K562 (cell line): Measurements from ENCODE around the gene LRRFIP2. TPM values are rescaled to one million over a fixed set of nuclear protein-coding genes. Genes with fewer than 3 reads are reported as not detected.

Experiments used
- ATAC-seq: fragments of 200-7000 bp; cut with Tn5 transposase; 3 replicates; pipeline ENCODE4 v1.9.1; 2020; ENCODE audit warnings: moderate library complexity
- BruUV-seq: library from RNA; stranded (reverse); fragments of 400-500 nt; replicated peaks from 2 replicates; lab custom pipeline; 2021; lab: Mats Ljungman, UMichigan
- CTCF ChIA-PET: fragments of 300-600 bp; formaldehyde crosslinking; extraction: SDS; loops from one replicate; lab custom pipeline; 2021; ENCODE audit warnings: low intra/inter-chr PET ratio; lab: Yijun Ruan, JAX
- POLR2A ChIA-PET: fragments of 300-600, 350-650 bp; sonication (Branson Sonifier 250); formaldehyde crosslinking; extraction: SDS; loops from one replicate; lab custom pipeline; 2021; ENCODE audit warnings: antibody characterized with exemption, inconsistent platforms; lab: Yijun Ruan, JAX
- DNase-seq, 4 experiments: peaks; one replicate each; pipeline versions ENCODE4 v3.0.0 to v3.0.0-alpha.2; 2011 to 2018; ENCODE audit warnings: low spot score in 3 of 4, mixed read lengths in 3 of 4; ENCODE audit errors: extremely low read depth in 1 of 4
- FAIRE-seq: peaks from 2 replicates; lab custom pipeline; 2011; peaks lifted over from hg19 to GRCh38; lab: Jason Lieb, UNC
- H2AFZ ChIP-seq: 2 replicates; pipeline ENCODE4 v1.6.0; 2011; ENCODE audit warnings: low read depth, low read length, control low read depth, inconsistent platforms
- H3K27ac ChIP-seq: fragments of 200-600 bp; 3 replicates; pipeline ENCODE4 v1.8.0; 2011; ENCODE audit warnings: low read depth, mild to moderate bottlenecking, control low read depth, inconsistent platforms, low read length, moderate library complexity, mixed read lengths; ENCODE audit errors: extremely low read depth
- H3K27me3 ChIP-seq, 2 experiments: fragments of 300-600 bp in 1 of 2; 2 replicates in 1 of 2; 3 replicates in 1 of 2; pipeline versions ENCODE4 v1.6.0 to v1.8.0; 2011; ENCODE audit warnings: inconsistent platforms in 2 of 2, low read length in 2 of 2, mild to moderate bottlenecking in 1 of 2, mixed read lengths in 1 of 2, moderate library complexity in 1 of 2; ENCODE audit not compliant: control insufficient read depth in 2 of 2, insufficient read depth in 2 of 2
- H3K36me3 ChIP-seq: fragments of 300-600 bp; 3 replicates; pipeline ENCODE4 v1.8.0; 2011; ENCODE audit warnings: mild to moderate bottlenecking, low read length, inconsistent platforms; ENCODE audit not compliant: control insufficient read depth, insufficient read depth
- H3K4me1 ChIP-seq, 2 experiments: fragments of 200-600 bp in 1 of 2; replicated peaks in 1 of 2; 2 replicates in 1 of 2; 3 replicates in 1 of 2; pipeline versions ENCODE4 v1.5.1 to v1.8.0; 2011; ENCODE audit warnings: inconsistent platforms in 2 of 2, low read length in 2 of 2, mild to moderate bottlenecking in 1 of 2, mixed read lengths in 1 of 2, moderate library complexity in 1 of 2; ENCODE audit not compliant: control insufficient read depth in 2 of 2, insufficient read depth in 2 of 2
- H3K4me2 ChIP-seq: 2 replicates; pipeline ENCODE4 v1.6.1; 2011; ENCODE audit warnings: low read length, control low read depth, inconsistent platforms, mixed read lengths; ENCODE audit not compliant: insufficient read depth
- H3K4me3 ChIP-seq: fragments of 200-600 bp; sonication (generic), shearing (Covaris generic); 2 replicates; pipeline ENCODE4 v1.5.1; 2016; ENCODE audit warnings: control low read depth, inconsistent platforms
- H3K79me2 ChIP-seq: fragments of 200-600 bp; 3 replicates; pipeline ENCODE4 v1.8.0; 2011; ENCODE audit warnings: low read length, inconsistent platforms; ENCODE audit not compliant: control insufficient read depth, insufficient read depth
- H3K9ac ChIP-seq, 2 experiments: 2 replicates each; pipeline versions ENCODE4 v1.6.0 to v1.6.1; 2011; ENCODE audit warnings: low read depth in 2 of 2, low read length in 2 of 2, control low read depth in 1 of 2, inconsistent platforms in 1 of 2, mild to moderate bottlenecking in 1 of 2, mixed read lengths in 1 of 2; ENCODE audit not compliant: insufficient read depth in 1 of 2
- H3K9me1 ChIP-seq: one replicate; pipeline ENCODE4 v1.6.0; 2011; ENCODE audit warnings: inconsistent platforms, mild to moderate bottlenecking, low read length, moderate library complexity; ENCODE audit not compliant: control insufficient read depth, insufficient read depth
- H3K9me3 ChIP-seq: replicated peaks from 2 replicates; pipeline ENCODE4 v1.5.1; 2011; ENCODE audit warnings: low read depth, low read length, inconsistent platforms; ENCODE audit not compliant: control insufficient read depth, insufficient read depth
- H4K20me1 ChIP-seq: replicated peaks from 2 replicates; pipeline ENCODE4 v1.6.1; 2011; ENCODE audit warnings: low read length, inconsistent platforms, mixed read lengths; ENCODE audit not compliant: control insufficient read depth, insufficient read depth
- ESRRB ChIP-seq: fragments of 250-450 bp; sonication (Bioruptor Pico); IDR thresholded peaks from 2 replicates; pipeline ENCODE4 v1.5.0; 2020; ENCODE audit warnings: mild to moderate bottlenecking, moderate library complexity, borderline replicate concordance
- FOXM1 ChIP-seq, 2 experiments: fragments of 450-650 bp in 1 of 2; sonication (generic) in 1 of 2; formaldehyde crosslinking in 1 of 2; IDR thresholded peaks; 2 replicates each; pipeline versions ENCODE4 v1.6.1 to v1.9.0; 2017 to 2022; ENCODE audit warnings: low read depth in 2 of 2, mild to moderate bottlenecking in 2 of 2, missing genetic modification reagents in 1 of 2, moderate library complexity in 1 of 2
- KDM5B ChIP-seq: fragments of 200-600 bp; sonication (generic); IDR thresholded peaks from 2 replicates; pipeline ENCODE4 v1.6.1; 2012; ENCODE audit warnings: low read depth, mild to moderate bottlenecking, moderate library complexity, low read length, control low read depth, inconsistent platforms; ENCODE audit not compliant: insufficient replicate concordance
- MAFF ChIP-seq: IDR thresholded peaks from 2 replicates; pipeline ENCODE4 v1.6.1; 2012; ENCODE audit warnings: low read length, improper control_type of control experiment
- MAZ ChIP-seq, 2 experiments: fragments of 450-650 bp in 1 of 2; sonication (generic) in 1 of 2; formaldehyde crosslinking; IDR thresholded peaks in 1 of 2; conservative IDR thresholded peaks in 1 of 2; 2 replicates each; pipeline versions ENCODE4 v1.4.0 to v1.5.0; 2020; ENCODE audit warnings: mild to moderate bottlenecking in 1 of 2, missing genetic modification reagents in 1 of 2
- SAP30 ChIP-seq: fragments of 200-600 bp; sonication (generic); IDR thresholded peaks from 2 replicates; pipeline ENCODE4 v1.6.1; 2012; ENCODE audit warnings: borderline replicate concordance, low read depth, mild to moderate bottlenecking, moderate library complexity, low read length, control low read depth, inconsistent platforms; ENCODE audit not compliant: insufficient read depth, poor library complexity, severe bottlenecking
- whole genome bisulfite sequencing: fragments of 100-300 bp; shearing (Covaris generic); methylation state at CpG from one replicate; pipeline ENCODE4 v1.1.6; 2016; ENCODE audit warnings: low coverage, mixed read lengths; ENCODE audit not compliant: insufficient coverage; ENCODE audit errors: missing lambda C conversion rate; 5-methylcytosine and 5-hydroxymethylcytosine counted together
- in situ Hi-C: fragments of 300-500 bp; cut with MboI; formaldehyde crosslinking; loops from 4 replicates; pipeline ENCODE4 v1.15.0; 2018; ENCODE audit warnings: inconsistent platforms, mixed read lengths
- intact Hi-C: fragments of 100-400 bp; cut with micrococcal nuclease; formaldehyde crosslinking; loops from 2 replicates; pipeline ENCODE4 v1.14.2; 2022
- polyA plus RNA-seq, 8 experiments: library from polyadenylated mRNA; depleted of rRNA in 4 of 8; stranded (reverse) in 5 of 8; unstranded in 3 of 8; fragments of >200 nt; fragmentation: Nextera tagmentation in 2 of 8; fragmentation: Illumina TruSeq in 1 of 8; extraction: Ambion mirVana in 2 of 8; extraction: Trizol in 1 of 8; gene quantifications; 2 replicates each; pipeline versions ENCODE4 v1.2.1 to v1.2.3, GENCODE V29; 2011 to 2014; ENCODE audit warnings: inconsistent platforms in 1 of 8, missing spikeins in 1 of 8
- total RNA-seq, 7 experiments: library from RNA; depleted of rRNA in 6 of 7; stranded (reverse); fragments of >200 nt in 6 of 7; fragmentation: Illumina TruSeq in 2 of 7; extraction: Trizol in 2 of 7; gene quantifications; 2 replicates each; pipeline versions ENCODE4 v1.2.1 to v1.2.3, GENCODE V29; 2011 to 2021; ENCODE audit warnings: low replicate concordance in 1 of 7
- TF ChIP-seq, protein P1 (sequence below): fragments of 200-600 bp; sonication (generic); IDR thresholded peaks from one replicate; pipeline ENCODE4 v1.6.1; 2012; ENCODE audit warnings: mild to moderate bottlenecking, low read depth, low read length, inconsistent platforms
- TF ChIP-seq, protein P2 (sequence below): fragments of 250-450 bp; sonication (Bioruptor Pico); IDR thresholded peaks from 2 replicates; pipeline ENCODE4 v1.6.1; 2021; ENCODE audit warnings: mild to moderate bottlenecking

The LRRFIP2 gene
- total and polyA plus RNA-seq, 9 of the 15 experiments (the other 6 are each of a cell fraction or from before 2014, with no cell fraction given) = 9.9 to 53.9 (median 42.7) TPM

GRCh38 chr3:37161351-37161750 is 13.0 kb downstream of the LRRFIP2 start:
- 86% methylated on average over 3 of the region's 3 CpGs for WGBS
- Histone ChIP-seq H3K79me2 (peaks cover 2% of the 10 kb centered on the region; the same call in 2 of the 3 replicates), H3K9ac (no peak overlapping the region), H3K27me3 (no peaks in the 10 kb centered on the region), H3K4me1 (no peaks in the 10 kb centered on the region; a peak in 1 of 5 replicates), H3K9me3 (no peaks in the 10 kb centered on the region), H4K20me1 (0 out of 2 replicates have a peak, but pooled peaks cover 3% of the 10 kb centered on the region), H3K36me3 (peaks cover 19% of the 10 kb centered on the region; the same call in 2 of the 3 replicates), H3K4me3 (no peak overlapping the region), H2AFZ (no peak overlapping the region), H3K9me1 (no peaks in the 10 kb centered on the region), H3K27ac (no peak overlapping the region), H3K4me2 (no peak overlapping the region)
- POLR2A ChIA-PET = no interaction called here
- BruUV-seq = no TSS peak
- no peak for ATAC-seq
- CTCF ChIA-PET = no interaction called here
- in situ Hi-C loops = no loop called here
- DNase-seq = no peak
- intact Hi-C loops = no loop called here
- no peak for FAIRE-seq
- TF ChIP-seq ESRRB (CRISPR knock-in tag) = no peak
- no peak for TF ChIP-seq FOXM1 (IDR thresholded peaks at IDR 0.05; ENCODE audit: low read depth)
- no peak for TF ChIP-seq FOXM1 (CRISPR knock-in tag; IDR thresholded peaks at IDR 0.05; ENCODE audit: low read depth)
- TF ChIP-seq, protein P1, sequence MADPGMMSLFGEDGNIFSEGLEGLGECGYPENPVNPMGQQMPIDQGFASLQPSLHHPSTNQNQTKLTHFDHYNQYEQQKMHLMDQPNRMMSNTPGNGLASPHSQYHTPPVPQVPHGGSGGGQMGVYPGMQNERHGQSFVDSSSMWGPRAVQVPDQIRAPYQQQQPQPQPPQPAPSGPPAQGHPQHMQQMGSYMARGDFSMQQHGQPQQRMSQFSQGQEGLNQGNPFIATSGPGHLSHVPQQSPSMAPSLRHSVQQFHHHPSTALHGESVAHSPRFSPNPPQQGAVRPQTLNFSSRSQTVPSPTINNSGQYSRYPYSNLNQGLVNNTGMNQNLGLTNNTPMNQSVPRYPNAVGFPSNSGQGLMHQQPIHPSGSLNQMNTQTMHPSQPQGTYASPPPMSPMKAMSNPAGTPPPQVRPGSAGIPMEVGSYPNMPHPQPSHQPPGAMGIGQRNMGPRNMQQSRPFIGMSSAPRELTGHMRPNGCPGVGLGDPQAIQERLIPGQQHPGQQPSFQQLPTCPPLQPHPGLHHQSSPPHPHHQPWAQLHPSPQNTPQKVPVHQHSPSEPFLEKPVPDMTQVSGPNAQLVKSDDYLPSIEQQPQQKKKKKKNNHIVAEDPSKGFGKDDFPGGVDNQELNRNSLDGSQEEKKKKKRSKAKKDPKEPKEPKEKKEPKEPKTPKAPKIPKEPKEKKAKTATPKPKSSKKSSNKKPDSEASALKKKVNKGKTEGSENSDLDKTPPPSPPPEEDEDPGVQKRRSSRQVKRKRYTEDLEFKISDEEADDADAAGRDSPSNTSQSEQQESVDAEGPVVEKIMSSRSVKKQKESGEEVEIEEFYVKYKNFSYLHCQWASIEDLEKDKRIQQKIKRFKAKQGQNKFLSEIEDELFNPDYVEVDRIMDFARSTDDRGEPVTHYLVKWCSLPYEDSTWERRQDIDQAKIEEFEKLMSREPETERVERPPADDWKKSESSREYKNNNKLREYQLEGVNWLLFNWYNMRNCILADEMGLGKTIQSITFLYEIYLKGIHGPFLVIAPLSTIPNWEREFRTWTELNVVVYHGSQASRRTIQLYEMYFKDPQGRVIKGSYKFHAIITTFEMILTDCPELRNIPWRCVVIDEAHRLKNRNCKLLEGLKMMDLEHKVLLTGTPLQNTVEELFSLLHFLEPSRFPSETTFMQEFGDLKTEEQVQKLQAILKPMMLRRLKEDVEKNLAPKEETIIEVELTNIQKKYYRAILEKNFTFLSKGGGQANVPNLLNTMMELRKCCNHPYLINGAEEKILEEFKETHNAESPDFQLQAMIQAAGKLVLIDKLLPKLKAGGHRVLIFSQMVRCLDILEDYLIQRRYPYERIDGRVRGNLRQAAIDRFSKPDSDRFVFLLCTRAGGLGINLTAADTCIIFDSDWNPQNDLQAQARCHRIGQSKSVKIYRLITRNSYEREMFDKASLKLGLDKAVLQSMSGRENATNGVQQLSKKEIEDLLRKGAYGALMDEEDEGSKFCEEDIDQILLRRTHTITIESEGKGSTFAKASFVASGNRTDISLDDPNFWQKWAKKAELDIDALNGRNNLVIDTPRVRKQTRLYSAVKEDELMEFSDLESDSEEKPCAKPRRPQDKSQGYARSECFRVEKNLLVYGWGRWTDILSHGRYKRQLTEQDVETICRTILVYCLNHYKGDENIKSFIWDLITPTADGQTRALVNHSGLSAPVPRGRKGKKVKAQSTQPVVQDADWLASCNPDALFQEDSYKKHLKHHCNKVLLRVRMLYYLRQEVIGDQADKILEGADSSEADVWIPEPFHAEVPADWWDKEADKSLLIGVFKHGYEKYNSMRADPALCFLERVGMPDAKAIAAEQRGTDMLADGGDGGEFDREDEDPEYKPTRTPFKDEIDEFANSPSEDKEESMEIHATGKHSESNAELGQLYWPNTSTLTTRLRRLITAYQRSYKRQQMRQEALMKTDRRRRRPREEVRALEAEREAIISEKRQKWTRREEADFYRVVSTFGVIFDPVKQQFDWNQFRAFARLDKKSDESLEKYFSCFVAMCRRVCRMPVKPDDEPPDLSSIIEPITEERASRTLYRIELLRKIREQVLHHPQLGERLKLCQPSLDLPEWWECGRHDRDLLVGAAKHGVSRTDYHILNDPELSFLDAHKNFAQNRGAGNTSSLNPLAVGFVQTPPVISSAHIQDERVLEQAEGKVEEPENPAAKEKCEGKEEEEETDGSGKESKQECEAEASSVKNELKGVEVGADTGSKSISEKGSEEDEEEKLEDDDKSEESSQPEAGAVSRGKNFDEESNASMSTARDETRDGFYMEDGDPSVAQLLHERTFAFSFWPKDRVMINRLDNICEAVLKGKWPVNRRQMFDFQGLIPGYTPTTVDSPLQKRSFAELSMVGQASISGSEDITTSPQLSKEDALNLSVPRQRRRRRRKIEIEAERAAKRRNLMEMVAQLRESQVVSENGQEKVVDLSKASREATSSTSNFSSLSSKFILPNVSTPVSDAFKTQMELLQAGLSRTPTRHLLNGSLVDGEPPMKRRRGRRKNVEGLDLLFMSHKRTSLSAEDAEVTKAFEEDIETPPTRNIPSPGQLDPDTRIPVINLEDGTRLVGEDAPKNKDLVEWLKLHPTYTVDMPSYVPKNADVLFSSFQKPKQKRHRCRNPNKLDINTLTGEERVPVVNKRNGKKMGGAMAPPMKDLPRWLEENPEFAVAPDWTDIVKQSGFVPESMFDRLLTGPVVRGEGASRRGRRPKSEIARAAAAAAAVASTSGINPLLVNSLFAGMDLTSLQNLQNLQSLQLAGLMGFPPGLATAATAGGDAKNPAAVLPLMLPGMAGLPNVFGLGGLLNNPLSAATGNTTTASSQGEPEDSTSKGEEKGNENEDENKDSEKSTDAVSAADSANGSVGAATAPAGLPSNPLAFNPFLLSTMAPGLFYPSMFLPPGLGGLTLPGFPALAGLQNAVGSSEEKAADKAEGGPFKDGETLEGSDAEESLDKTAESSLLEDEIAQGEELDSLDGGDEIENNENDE = no peak
- no peak for TF ChIP-seq MAZ (CRISPR knock-in tag; conservative IDR thresholded peaks at IDR 0.05 in 1 of 2, IDR thresholded peaks at IDR 0.05 in 1 of 2)
- TF ChIP-seq, protein P2, sequence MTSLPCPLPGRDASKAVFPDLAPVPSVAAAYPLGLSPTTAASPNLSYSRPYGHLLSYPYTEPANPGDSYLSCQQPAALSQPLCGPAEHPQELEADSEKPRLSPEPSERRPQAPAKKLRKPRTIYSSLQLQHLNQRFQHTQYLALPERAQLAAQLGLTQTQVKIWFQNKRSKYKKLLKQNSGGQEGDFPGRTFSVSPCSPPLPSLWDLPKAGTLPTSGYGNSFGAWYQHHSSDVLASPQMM (CRISPR knock-in tag) = no peak
- no peak for TF ChIP-seq SAP30
- no peak for TF ChIP-seq MAFF
- no peak for TF ChIP-seq KDM5B
